IMR-90 (cell line): ENCODE measurements around the gene CAPZA1. TPM values are rescaled to one million over a fixed set of nuclear protein-coding genes. Genes with fewer than 3 reads are reported as not detected.

Experiments
- ATAC-seq: fragments of 200-7000 bp; cut with Tn5 transposase; 2 replicates; pipeline ENCODE4 v1.9.1; 2020; ENCODE audit warnings: low read depth, mild to moderate bottlenecking, moderate library complexity
- BruUV-seq: library from RNA; stranded (reverse); fragments of 400-500 nt; replicated peaks from 2 replicates; lab custom pipeline; 2021; lab: Mats Ljungman, UMichigan
- CTCF ChIA-PET: fragments of 300-600 bp; formaldehyde crosslinking; extraction: SDS; loops from one replicate; lab custom pipeline; 2021; ENCODE audit warnings: antibody characterized with exemption; lab: Yijun Ruan, JAX
- POLR2A ChIA-PET: fragments of 300-600 bp; sonication (Branson Sonifier 250); formaldehyde crosslinking; loops from one replicate; lab custom pipeline; 2022; ENCODE audit warnings: antibody characterized with exemption; ENCODE audit not compliant: unreplicated experiment; lab: Charles Lee
- DNase-seq: peaks from one replicate; pipeline ENCODE4 v3.0.0; 2013
- H2AFZ ChIP-seq: replicated peaks from 2 replicates; pipeline ENCODE3; 2013; ENCODE audit warnings: low read length, mild to moderate bottlenecking; ENCODE audit not compliant: poor library complexity
- H2AK5ac ChIP-seq: 2 replicates; pipeline ENCODE4 v1.6.1; 2013; ENCODE audit warnings: low read depth, low read length, inconsistent platforms
- H2AK9ac ChIP-seq: replicated peaks from 2 replicates; pipeline ENCODE3; 2013; ENCODE audit warnings: mild to moderate bottlenecking, low read depth, low read length, moderate library complexity; ENCODE audit not compliant: poor library complexity
- H2BK120ac ChIP-seq: 2 replicates; pipeline ENCODE4 v1.6.1; 2013; ENCODE audit warnings: low read depth, low read length, inconsistent platforms
- H2BK15ac ChIP-seq: 3 replicates; pipeline ENCODE4 v1.6.1; 2013; ENCODE audit warnings: low read depth, low read length, inconsistent platforms
- H2BK20ac ChIP-seq: 2 replicates; pipeline ENCODE4 v1.6.1; 2013; ENCODE audit warnings: low read depth, mild to moderate bottlenecking, inconsistent platforms, low read length, moderate library complexity
- H2BK5ac ChIP-seq: 2 replicates; pipeline ENCODE4 v1.6.1; 2013; ENCODE audit warnings: mild to moderate bottlenecking, low read depth, low read length, inconsistent platforms; ENCODE audit not compliant: poor library complexity, severe bottlenecking
- H3K14ac ChIP-seq: replicated peaks from 2 replicates; pipeline ENCODE4 v1.6.1; 2013; ENCODE audit warnings: low read depth, low read length, inconsistent platforms
- H3K18ac ChIP-seq: 2 replicates; pipeline ENCODE4 v1.6.1; 2013; ENCODE audit warnings: low read depth, low read length, control low read depth
- H3K23ac ChIP-seq: 2 replicates; pipeline ENCODE4 v1.6.1; 2013; ENCODE audit warnings: low read depth, low read length, inconsistent platforms
- H3K27ac ChIP-seq: 2 replicates; pipeline ENCODE4 v1.5.1; 2013; ENCODE audit warnings: mild to moderate bottlenecking, control low read depth, low read length; ENCODE audit not compliant: insufficient read depth
- H3K27me3 ChIP-seq: 2 replicates; pipeline ENCODE4 v1.6.1; 2013; ENCODE audit warnings: low read length; ENCODE audit not compliant: control insufficient read depth, insufficient read depth
- H3K36me3 ChIP-seq: 2 replicates; pipeline ENCODE4 v1.6.1; 2013; ENCODE audit warnings: low read length, mixed read lengths; ENCODE audit not compliant: control insufficient read depth, insufficient read depth
- H3K4ac ChIP-seq: 2 replicates; pipeline ENCODE4 v1.6.1; 2013; ENCODE audit warnings: low read depth, low read length, inconsistent platforms
- H3K4me1 ChIP-seq: 2 replicates; pipeline ENCODE4 v1.6.1; 2013; ENCODE audit warnings: low read length, mixed read lengths; ENCODE audit not compliant: control insufficient read depth, insufficient read depth
- H3K4me2 ChIP-seq: 2 replicates; pipeline ENCODE4 v1.6.1; 2013; ENCODE audit warnings: low read depth, mild to moderate bottlenecking, control low read depth, low read length, moderate library complexity
- H3K4me3 ChIP-seq: 2 replicates; pipeline ENCODE4 v1.5.1; 2013; ENCODE audit warnings: low read depth, mild to moderate bottlenecking, control low read depth, low read length, moderate library complexity; ENCODE audit not compliant: insufficient read depth
- H3K56ac ChIP-seq: 2 replicates; pipeline ENCODE4 v1.6.1; 2013; ENCODE audit warnings: low read length, inconsistent platforms; ENCODE audit not compliant: insufficient read depth; ENCODE audit errors: extremely low read depth
- H3K79me1 ChIP-seq, 2 experiments: 2 replicates each; pipeline ENCODE4 v1.6.1; 2013; ENCODE audit warnings: low read length in 2 of 2, inconsistent platforms in 1 of 2, low read depth in 1 of 2
- H3K9ac ChIP-seq: 2 replicates; pipeline ENCODE4 v1.6.1; 2013; ENCODE audit warnings: low read depth, low read length, control low read depth
- H3K9me1 ChIP-seq: 2 replicates; pipeline ENCODE4 v1.6.1; 2013; ENCODE audit warnings: low read length, inconsistent platforms; ENCODE audit not compliant: insufficient read depth
- H3K9me3 ChIP-seq: 2 replicates; pipeline ENCODE4 v1.6.1; 2013; ENCODE audit warnings: low read length; ENCODE audit not compliant: control insufficient read depth, insufficient read depth
- H4K20me1 ChIP-seq: 2 replicates; pipeline ENCODE4 v1.6.1; 2013; ENCODE audit warnings: low read length, inconsistent platforms; ENCODE audit not compliant: insufficient read depth
- H4K5ac ChIP-seq: 2 replicates; pipeline ENCODE4 v1.6.1; 2013; ENCODE audit warnings: mild to moderate bottlenecking, low read depth, low read length, control low read depth
- H4K8ac ChIP-seq, 2 experiments: 2 replicates each; pipeline ENCODE4 v1.6.1; 2013; ENCODE audit warnings: low read depth in 2 of 2, low read length in 2 of 2, control low read depth in 1 of 2, inconsistent platforms in 1 of 2
- H4K91ac ChIP-seq: 2 replicates; pipeline ENCODE4 v1.6.1; 2013; ENCODE audit warnings: low read depth, low read length, inconsistent platforms; ENCODE audit not compliant: insufficient read depth
- CEBPB ChIP-seq: IDR thresholded peaks from 2 replicates; pipeline ENCODE4 v1.6.1; 2012; ENCODE audit warnings: low read depth, low read length, improper control_type of control experiment
- CTCF ChIP-seq: conservative IDR thresholded peaks from 2 replicates; pipeline ENCODE4 v1.5.1; 2012; ENCODE audit warnings: mild to moderate bottlenecking, low read depth, low read length, improper control_type of control experiment
- FOS ChIP-seq: fragments of 150-350 bp; IDR thresholded peaks from 2 replicates; pipeline ENCODE4 v1.6.1; 2016; ENCODE audit warnings: low read depth, low read length
- WGBS, 2 experiments: methylation state at CpG; one replicate each; pipeline versions ENCODE4 v1.1.5 to v1.1.7; 2013; ENCODE audit warnings: missing lambda C conversion rate in 2 of 2; ENCODE audit not compliant: insufficient read length in 1 of 2; ENCODE audit errors: extremely low coverage in 2 of 2; 5-methylcytosine and 5-hydroxymethylcytosine counted together
- dilution Hi-C: fragments of 300-500 bp; cut with HindIII; formaldehyde crosslinking; loops from one replicate; pipeline ENCODE4 v1.14.3; 2018; ENCODE audit warnings: low sequenced_read_pairs; ENCODE audit not compliant: unreplicated experiment
- in situ Hi-C: fragments of 300-500 bp; cut with MboI; formaldehyde crosslinking; loops from 3 replicates; pipeline ENCODE4 v1.14.3; 2019; ENCODE audit warnings: low sequenced_read_pairs, inconsistent platforms, mixed read lengths
- intact Hi-C: fragments of 100-400 bp; cut with micrococcal nuclease; formaldehyde crosslinking; loops from 2 replicates; pipeline ENCODE4 v1.10.0; 2022
- polyA plus RNA-seq, 3 experiments: library from polyadenylated mRNA; depleted of rRNA; stranded (reverse); fragments of >200 nt; gene quantifications; 2 replicates each; pipeline ENCODE4 v1.2.3, GENCODE V29; 2012; ENCODE audit warnings: low replicate concordance in 1 of 3
- total RNA-seq: library from RNA; depleted of rRNA; stranded (reverse); fragments of >200 nt; gene quantifications from 2 replicates; pipeline ENCODE4 v1.2.3, GENCODE V29; 2012

The CAPZA1 gene
- total and polyA plus RNA-seq, 2 of the 4 experiments (the other 2 are of a cell fraction) = 108 to 262 TPM

DNA sequence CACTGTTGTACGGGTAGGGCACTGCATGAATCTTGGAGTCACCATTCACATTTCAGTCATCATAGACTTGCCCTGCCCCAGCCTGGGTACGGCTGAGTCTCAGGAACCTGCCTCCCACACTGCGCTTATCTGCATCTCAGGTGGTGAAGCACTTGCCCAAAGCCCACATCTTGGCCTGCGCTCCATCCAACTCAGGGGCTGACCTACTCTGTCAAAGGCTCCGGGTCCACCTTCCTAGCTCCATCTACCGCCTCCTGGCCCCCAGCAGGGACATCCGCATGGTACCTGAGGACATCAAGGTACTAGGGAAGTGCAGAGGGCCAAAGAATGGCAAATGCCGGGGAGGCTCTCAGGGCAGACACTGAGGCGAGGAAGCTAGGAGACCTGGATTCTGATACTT is 75.6 kb downstream of the CAPZA1 start:
- ATAC-seq (no peak), DNase-seq (no peak)
- no peak overlapping the region for H4K5ac ChIP-seq
- H3K27ac ChIP-seq = no peak overlapping the region
- peak overlapping the region; percentile 44 for H2AK9ac ChIP-seq
- H2BK5ac ChIP-seq = no peak overlapping the region
- ChIA-PET POLR2A (no interaction called here), CTCF (no interaction called here)
- peaks cover 7% of the 10 kb centered on the region; the same call in 1 of the 2 replicates for H3K9me1 ChIP-seq
- no peak for TF ChIP-seq CTCF
- TF ChIP-seq CEBPB = no peak
- TF ChIP-seq FOS = no peak
- no peak overlapping the region for H2BK15ac ChIP-seq
- WGBS, 2 experiments = 97% methylated on average over 5 of the region's 9 CpGs; no CpG with 5 or more reads in 1 of the 2 experiments
- intact Hi-C loops = no loop called here
- no peak overlapping the region for H3K4me3 ChIP-seq
- H2BK120ac ChIP-seq = no peak overlapping the region
- H4K20me1 ChIP-seq = peaks cover 3% of the 10 kb centered on the region
- no peak overlapping the region for H4K91ac ChIP-seq
- no peak overlapping the region for H2AFZ ChIP-seq
- H3K4me2 ChIP-seq = no peak overlapping the region
- no peak overlapping the region for H3K18ac ChIP-seq
- no peak overlapping the region for H3K4ac ChIP-seq
- no peak overlapping the region for H3K23ac ChIP-seq
- H3K36me3 ChIP-seq = peaks cover 77% of the 10 kb centered on the region
- no peak overlapping the region for H3K56ac ChIP-seq
- H3K9me3 ChIP-seq = no peaks in the 10 kb centered on the region
- no TSS peak for BruUV-seq
- in situ Hi-C loops = no loop called here
- no peak overlapping the region for H3K9ac ChIP-seq
- H2AK5ac ChIP-seq = no peak overlapping the region
- H2BK20ac ChIP-seq = no peak overlapping the region
- peaks cover 8% of the 10 kb centered on the region for H3K4me1 ChIP-seq
- H4K8ac ChIP-seq = no peak overlapping the region
- H3K27me3 ChIP-seq = no peaks in the 10 kb centered on the region
- dilution Hi-C loops = no loop called here
- H3K79me1 ChIP-seq = peaks cover 3 to 27% of the 10 kb centered on the region in 2 experiments; a peak in 2 of 4 replicates
- H3K14ac ChIP-seq = no peak overlapping the region
